Activated T-helper 1 cell treated with anti-CD3 and anti-CD28 coated beads, Interleukin-12 subunit alpha, Interleukin-12 subunit beta, Interleukin-2, Interleukin-4 antibody, amounts not matched to agents 30 ng/mL and 10 ng/mL and 1 ng/mL, durations not matched to agents 14 hours and 24 hours and 36 hours (primary cell): ENCODE data around the gene IL31. TPM values are rescaled to one million over a fixed set of nuclear protein-coding genes. Genes with fewer than 3 reads are reported as not detected.
A peak's percentile ranks its signal among the peaks of the same experiment; 100 is the strongest.

ENCODE experiments used
- DNase-seq: peaks from one replicate; pipeline ENCODE4 v3.0.0; 2021; ENCODE audit warnings: low spot score
- H3K27ac Mint-ChIP-seq: one replicate; pipeline ENCODE4 v1.8.0; 2021; ENCODE audit warnings: mild to moderate bottlenecking, mixed read lengths
- H3K27me3 Mint-ChIP-seq: one replicate; pipeline ENCODE4 v1.8.0; 2022; ENCODE audit warnings: mild to moderate bottlenecking, moderate library complexity, mixed read lengths; ENCODE audit not compliant: insufficient read depth
- H3K36me3 Mint-ChIP-seq: one replicate; pipeline ENCODE4 v1.8.0; 2021; ENCODE audit warnings: low read depth, mixed read lengths
- H3K4me1 Mint-ChIP-seq: one replicate; pipeline ENCODE4 v1.8.0; 2021; ENCODE audit warnings: low read depth, mixed read lengths
- H3K4me3 Mint-ChIP-seq: one replicate; pipeline ENCODE4 v1.8.0; 2021; ENCODE audit warnings: mild to moderate bottlenecking, moderate library complexity, mixed read lengths
- H3K9me3 Mint-ChIP-seq: one replicate; pipeline ENCODE4 v1.8.0; 2021; ENCODE audit warnings: mixed read lengths
- intact Hi-C: fragments of 100-400 bp; cut with micrococcal nuclease; formaldehyde crosslinking; loops from one replicate; pipeline ENCODE4 v1.15.1; 2024
- total RNA-seq: library from RNA; stranded (reverse); gene quantifications from 2 replicates; pipeline ENCODE4 v1.2.3, GENCODE V29; 2022

IL31 gene
- total RNA-seq, 1 donor from 2014 or later = 6.6 TPM

GRCh38 chr12:122202017-122202416 lies 28.0 kb upstream of the IL31 start:
- Mint-ChIP-seq H3K4me3 (no peak overlapping the region), H3K27me3 (peaks cover 33% of the 10 kb centered on the region), H3K36me3 (peaks cover 2% of the 10 kb centered on the region), H3K9me3 (no peaks in the 10 kb centered on the region), H3K4me1 (peaks cover 11% of the 10 kb centered on the region), H3K27ac (no peak overlapping the region)
- intact Hi-C loops = no loop called here
- no peak for DNase-seq

- H3K4me3 Mint-ChIP-seq = peak overlapping the region; percentile 33
Measured at GRCh38 chr12:122201381-122201780, 27.4 kb upstream of the IL31 start.

GRCh38 chr12:122200541-122201175 lies 26.6 kb upstream of the IL31 start:
- Mint-ChIP-seq H3K4me1 (peaks cover 11% of the 10 kb centered on the region), H3K27ac (no peak overlapping the region), H3K9me3 (no peaks in the 10 kb centered on the region), H3K4me3 (no peak overlapping the region), H3K27me3 (peaks cover 32% of the 10 kb centered on the region), H3K36me3 (peaks cover 2% of the 10 kb centered on the region)
- DNase-seq = no peak
- intact Hi-C loops = no loop called here

More at GRCh38 chr12:122201381-122201780, 27.4 kb upstream of the IL31 start:
- no peak for DNase-seq
- H3K27me3 Mint-ChIP-seq = peaks cover 33% of the 10 kb centered on the region
- no peak overlapping the region for H3K27ac Mint-ChIP-seq
- intact Hi-C loops = no loop called here
- no peaks in the 10 kb centered on the region for H3K9me3 Mint-ChIP-seq
- peaks cover 2% of the 10 kb centered on the region for H3K36me3 Mint-ChIP-seq
- H3K4me1 Mint-ChIP-seq = peaks cover 11% of the 10 kb centered on the region

GRCh38 chr12:122199484-122200355 lies 25.7 kb upstream of the IL31 start:
- Mint-ChIP-seq H3K4me1 (peaks cover 11% of the 10 kb centered on the region), H3K27ac (no peak overlapping the region)
- intact Hi-C loops = no loop called here

GRCh38 chr12:122197612-122197966 lies 23.6 kb upstream of the IL31 start:
- Mint-ChIP-seq H3K9me3 (no peaks in the 10 kb centered on the region), H3K4me3 (peak overlapping the region; percentile 2), H3K27me3 (peaks cover 21% of the 10 kb centered on the region), H3K36me3 (no peaks in the 10 kb centered on the region), H3K27ac (peak overlapping the region; percentile 2), H3K4me1 (peaks cover 11% of the 10 kb centered on the region)
- intact Hi-C loops = no loop called here
- DNase-seq = no peak

More at GRCh38 chr12:122199484-122200355, 25.7 kb upstream of the IL31 start:
- H3K27me3 Mint-ChIP-seq = peaks cover 26% of the 10 kb centered on the region
- no peak for DNase-seq
- no peaks in the 10 kb centered on the region for H3K9me3 Mint-ChIP-seq
- H3K4me3 Mint-ChIP-seq = no peak overlapping the region
- H3K36me3 Mint-ChIP-seq = no peaks in the 10 kb centered on the region

GRCh38 chr12:122195405-122195804 lies 21.4 kb upstream of the IL31 start:
- Mint-ChIP-seq H3K4me1 (peaks cover 16% of the 10 kb centered on the region), H3K27ac (no peak overlapping the region), H3K36me3 (no peaks in the 10 kb centered on the region), H3K27me3 (peaks cover 18% of the 10 kb centered on the region), H3K4me3 (no peak overlapping the region), H3K9me3 (no peaks in the 10 kb centered on the region)
- no peak for DNase-seq
- intact Hi-C loops = no loop called here

- H3K4me3 Mint-ChIP-seq = no peak overlapping the region
- intact Hi-C loops = no loop called here
- H3K9me3 Mint-ChIP-seq = no peaks in the 10 kb centered on the region
- H3K27me3 Mint-ChIP-seq = peaks cover 18% of the 10 kb centered on the region
- H3K36me3 Mint-ChIP-seq = no peaks in the 10 kb centered on the region
- peaks cover 16% of the 10 kb centered on the region for H3K4me1 Mint-ChIP-seq
- no peak for DNase-seq
- no peak overlapping the region for H3K27ac Mint-ChIP-seq
Measured at GRCh38 chr12:122194804-122195203, 20.8 kb upstream of the IL31 start.

GRCh38 chr12:122192441-122192840 lies 18.4 kb upstream of the IL31 start:
- Mint-ChIP-seq H3K4me1 (peaks cover 7% of the 10 kb centered on the region), H3K27me3 (peaks cover 11% of the 10 kb centered on the region), H3K27ac (no peak overlapping the region), H3K4me3 (no peak overlapping the region), H3K9me3 (no peaks in the 10 kb centered on the region), H3K36me3 (no peaks in the 10 kb centered on the region)
- intact Hi-C loops = no loop called here
- DNase-seq = no peak

GRCh38 chr12:122190842-122191668 lies 17.0 kb upstream of the IL31 start:
- no peaks in the 10 kb centered on the region for H3K36me3 Mint-ChIP-seq
- DNase-seq = peak; percentile 59
- intact Hi-C loops = loop anchor here (1.0 to 2.0 kb wide), 4 partner anchors 31 to 137 kb away; no protein-coding TSS in a partner anchor
- peaks cover 5% of the 10 kb centered on the region for H3K4me1 Mint-ChIP-seq
- no peaks in the 10 kb centered on the region for H3K9me3 Mint-ChIP-seq
- H3K4me3 Mint-ChIP-seq = no peak overlapping the region
- H3K27me3 Mint-ChIP-seq = peaks cover 9% of the 10 kb centered on the region
- H3K27ac Mint-ChIP-seq = no peak overlapping the region

GRCh38 chr12:122189626-122190475 lies 15.8 kb upstream of the IL31 start:
- intact Hi-C loops = loop anchor here (2.0 kb wide), 1 partner anchor 67 kb away; no protein-coding TSS in a partner anchor
- no peak overlapping the region for H3K27ac Mint-ChIP-seq
- peaks cover 12% of the 10 kb centered on the region for H3K27me3 Mint-ChIP-seq
- H3K36me3 Mint-ChIP-seq = no peaks in the 10 kb centered on the region
- DNase-seq = no peak
- H3K9me3 Mint-ChIP-seq = no peaks in the 10 kb centered on the region
- no peak overlapping the region for H3K4me3 Mint-ChIP-seq
- H3K4me1 Mint-ChIP-seq = peaks cover 5% of the 10 kb centered on the region

GRCh38 chr12:122187466-122187865 lies 13.4 kb upstream of the IL31 start:
- H3K27ac Mint-ChIP-seq = no peak overlapping the region
- no peaks in the 10 kb centered on the region for H3K36me3 Mint-ChIP-seq
- H3K9me3 Mint-ChIP-seq = no peaks in the 10 kb centered on the region
- intact Hi-C loops = no loop called here
- H3K4me3 Mint-ChIP-seq = no peak overlapping the region
- no peak for DNase-seq
- peaks cover 10% of the 10 kb centered on the region for H3K4me1 Mint-ChIP-seq
- H3K27me3 Mint-ChIP-seq = peaks cover 9% of the 10 kb centered on the region

GRCh38 chr12:122185494-122186082 lies 11.6 kb upstream of the IL31 start:
- intact Hi-C loops = no loop called here
- Mint-ChIP-seq H3K9me3 (no peaks in the 10 kb centered on the region), H3K27me3 (peaks cover 16% of the 10 kb centered on the region), H3K4me1 (peaks cover 5% of the 10 kb centered on the region), H3K27ac (no peak overlapping the region), H3K36me3 (no peaks in the 10 kb centered on the region), H3K4me3 (no peak overlapping the region)
- DNase-seq = no peak
